NCI-H82 treated with DMSO at 0.1 percent for 48 hours (cell line): ENCODE data around the gene EGF.
"Not testable (repeated sequence)": the region's sequence is repeated elsewhere in the genome, so short reads cannot be mapped to it uniquely, and the experiment has no call there.

Experiments used
- DNase-seq: peaks from one replicate; lab custom pipeline; 2025; ENCODE audit not compliant: unreplicated experiment; lab: John Stamatoyannopoulos, UW

Gene EGF

DNA sequence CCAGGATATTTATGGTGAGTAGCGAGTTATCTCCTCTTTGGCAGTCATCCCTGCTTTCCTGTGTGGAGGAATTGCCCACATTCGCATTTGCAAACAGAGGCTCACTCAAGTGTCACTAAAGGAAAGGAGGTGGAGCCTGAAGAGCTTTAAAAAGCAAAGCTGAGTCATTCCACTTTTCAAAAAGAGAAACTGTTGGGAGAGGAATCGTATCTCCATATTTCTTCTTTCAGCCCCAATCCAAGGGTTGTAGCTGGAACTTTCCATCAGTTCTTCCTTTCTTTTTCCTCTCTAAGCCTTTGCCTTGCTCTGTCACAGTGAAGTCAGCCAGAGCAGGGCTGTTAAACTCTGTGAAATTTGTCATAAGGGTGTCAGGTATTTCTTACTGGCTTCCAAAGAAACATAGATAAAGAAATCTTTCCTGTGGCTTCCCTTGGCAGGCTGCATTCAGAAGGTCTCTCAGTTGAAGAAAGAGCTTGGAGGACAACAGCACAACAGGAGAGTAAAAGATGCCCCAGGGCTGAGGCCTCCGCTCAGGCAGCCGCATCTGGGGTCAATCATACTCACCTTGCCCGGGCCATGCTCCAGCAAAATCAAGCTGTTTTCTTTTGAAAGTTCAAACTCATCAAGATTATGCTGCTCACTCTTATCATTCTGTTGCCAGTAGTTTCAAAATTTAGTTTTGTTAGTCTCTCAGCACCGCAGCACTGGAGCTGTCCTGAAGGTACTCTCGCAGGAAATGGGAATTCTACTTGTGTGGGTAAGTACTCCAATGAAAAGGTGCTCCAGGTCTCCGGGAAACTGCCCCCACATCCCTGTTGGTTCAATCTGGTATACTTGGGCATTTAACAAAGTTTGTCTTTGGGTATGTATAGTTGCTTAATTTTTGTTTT, at the start of gene EGF:
TSS of gene EGF (plus strand) at position 178 of the 890 bp plus-strand sequence. CDS start at position 631, 453 bp downstream.
- no peak for DNase-seq

DNA sequence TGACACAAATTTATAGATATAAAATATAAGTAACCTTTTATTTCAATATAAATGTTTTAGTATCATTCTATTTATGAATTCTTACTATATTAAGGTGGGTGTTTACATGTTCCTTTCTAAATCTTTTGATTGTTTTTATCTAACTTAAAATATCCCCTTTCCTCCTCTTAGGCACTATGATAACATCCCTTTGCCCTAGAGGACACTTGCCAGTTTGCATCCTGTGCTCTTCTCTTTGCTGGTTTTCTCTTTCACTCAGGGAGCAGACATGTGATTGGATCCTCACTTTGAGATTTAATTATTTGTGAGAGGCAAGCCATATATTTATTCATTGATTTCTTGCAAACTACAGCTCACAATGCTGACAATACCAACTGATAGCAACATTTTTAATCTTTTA, 48.5 kb upstream of the EGF start:
- no peak for DNase-seq

DNA sequence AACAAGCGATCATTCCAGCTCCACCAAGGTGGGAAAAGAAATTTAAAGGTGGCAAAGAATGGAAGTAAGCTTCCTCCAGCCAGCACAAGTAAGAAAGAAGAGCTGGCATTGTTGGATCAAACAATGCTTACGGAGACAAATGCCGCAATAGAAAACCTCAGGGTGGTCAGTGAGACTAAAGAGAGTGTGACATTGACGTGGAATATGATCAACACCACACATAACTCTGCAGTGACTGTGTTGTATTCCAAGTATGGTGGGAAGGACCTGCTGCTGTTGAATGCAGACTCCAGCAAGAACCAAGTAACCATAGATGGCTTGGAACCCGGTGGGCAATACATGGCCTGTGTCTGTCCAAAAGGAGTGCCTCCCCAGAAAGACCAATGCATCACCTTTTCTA, 42.6 kb upstream of the EGF start:
- DNase-seq = no peak

DNA sequence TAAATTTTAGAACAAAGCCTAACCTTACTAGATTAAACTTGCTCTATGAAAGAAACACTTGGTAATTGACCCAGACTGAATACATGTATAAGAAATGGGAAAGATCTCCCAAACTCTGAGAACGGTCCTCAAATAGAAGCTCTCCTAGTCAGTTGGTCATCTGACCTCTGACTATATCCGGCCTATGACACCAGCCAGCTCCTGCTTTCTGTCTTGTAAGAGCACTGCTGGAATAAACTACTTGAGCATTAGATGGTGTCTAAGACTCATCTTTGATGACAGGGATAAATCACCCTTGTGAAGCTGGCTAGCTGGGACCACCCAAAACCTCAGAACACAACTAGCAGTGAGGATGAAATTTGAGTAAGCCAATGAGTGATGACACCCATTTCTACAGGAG, 40.6 kb upstream of the EGF start:
- no peak for DNase-seq

DNA sequence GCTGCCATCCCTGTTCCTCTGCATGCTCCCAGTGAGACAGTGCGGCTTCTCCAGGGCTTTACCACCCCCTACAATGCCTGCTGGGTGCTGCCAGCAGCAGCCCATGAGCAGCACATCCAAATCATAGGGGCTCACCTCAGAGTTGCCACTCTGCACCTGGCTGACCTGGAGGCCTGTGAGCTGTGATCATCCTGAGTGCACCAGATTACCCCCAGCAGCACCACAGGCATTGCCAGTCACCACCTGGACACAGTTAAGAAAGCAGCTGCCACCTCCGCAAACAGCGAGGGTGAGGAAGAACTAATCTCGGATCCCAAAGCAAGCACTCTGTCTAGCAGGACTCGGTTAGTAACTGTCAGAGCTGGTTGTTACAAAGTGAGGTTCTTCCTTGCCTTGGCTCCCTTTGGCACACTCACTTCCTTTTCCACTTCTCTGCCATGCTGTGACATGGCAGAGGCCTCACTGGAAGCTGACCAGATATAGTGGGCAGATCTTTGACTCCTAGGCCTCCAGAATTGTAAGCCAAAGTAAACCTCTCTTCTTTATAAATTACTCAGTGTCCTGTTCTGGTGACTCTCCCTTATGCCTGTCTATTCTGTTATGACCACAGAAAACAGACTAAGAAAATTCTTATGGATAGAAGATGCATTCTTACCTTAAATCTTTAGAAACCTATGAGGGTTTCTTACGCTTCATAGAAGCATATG, 39.6 kb upstream of the EGF start:
- no peak for DNase-seq

DNA sequence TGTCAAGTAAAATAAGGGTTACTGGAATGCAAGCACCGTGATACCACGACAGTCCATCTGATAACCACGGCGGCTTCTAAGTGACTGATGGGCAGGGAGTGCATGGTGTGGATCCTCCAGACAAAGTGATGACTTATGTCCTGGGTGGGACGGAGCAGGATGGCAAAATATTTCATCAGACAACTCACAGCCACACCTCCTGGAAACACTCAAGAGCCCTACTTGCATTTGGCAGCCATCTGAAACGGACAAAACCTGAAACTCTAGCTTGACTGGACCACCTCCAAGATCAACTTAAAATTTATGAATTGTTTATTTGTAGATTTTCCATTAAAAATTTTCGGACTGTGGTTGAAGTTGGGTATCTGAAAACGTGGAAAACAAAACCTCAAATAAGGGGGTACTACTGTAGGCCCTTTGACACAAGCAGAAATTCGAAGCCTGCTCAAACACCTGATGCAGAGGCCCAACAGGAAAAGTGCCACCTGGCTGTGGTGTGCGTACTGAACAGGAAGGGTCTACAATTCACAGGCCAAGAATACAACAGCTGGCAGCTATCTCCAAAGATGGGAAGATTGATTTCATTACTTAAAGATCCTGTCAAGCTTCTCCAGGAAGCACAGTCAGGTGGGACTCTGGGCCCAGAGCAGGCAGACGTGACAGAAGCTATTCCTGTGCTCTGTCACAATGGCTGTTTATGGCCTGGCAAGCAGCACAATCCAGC, 38.7 kb upstream of the EGF start:
- DNase-seq = no peak

DNA sequence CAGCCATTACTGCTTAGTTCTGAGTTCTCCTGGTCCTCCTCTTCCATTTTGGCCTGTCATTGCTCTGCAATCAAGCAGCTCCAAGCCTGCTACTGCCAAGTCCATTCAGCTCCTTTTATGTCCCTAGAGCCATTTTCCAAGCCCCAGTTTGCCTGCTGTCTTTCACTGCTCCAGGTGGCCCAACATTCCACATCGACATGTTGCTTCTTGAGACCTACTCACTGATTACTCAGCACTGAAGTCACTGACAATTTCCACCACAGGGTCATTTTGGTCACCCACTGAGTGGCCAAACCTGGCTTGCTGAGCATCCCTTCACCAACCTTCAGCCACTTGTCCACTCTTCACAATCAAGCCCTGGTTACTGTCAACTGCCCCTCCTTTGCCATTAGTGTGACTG, 37.6 kb upstream of the EGF start:
- DNase-seq = no peak

DNA sequence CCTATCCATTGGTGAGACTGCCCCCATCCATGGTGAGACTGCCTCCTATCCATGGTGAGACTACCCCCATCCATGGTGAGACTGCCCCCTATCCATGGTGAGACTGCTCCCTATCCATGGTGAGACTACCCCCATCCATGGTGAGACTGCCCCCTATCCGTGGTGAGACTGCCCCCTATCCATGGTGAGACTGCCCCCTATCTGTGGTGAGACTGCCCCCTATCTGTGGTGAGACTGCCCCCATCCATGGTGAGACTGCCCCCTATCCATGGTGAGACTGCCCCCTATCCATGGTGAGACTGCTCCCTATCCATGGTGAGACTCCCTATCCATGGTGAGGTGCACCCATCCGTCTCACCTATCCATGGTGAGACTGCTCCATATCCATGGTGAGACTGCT, 37.1 kb upstream of the EGF start:
- not testable (repeated sequence) for DNase-seq

DNA sequence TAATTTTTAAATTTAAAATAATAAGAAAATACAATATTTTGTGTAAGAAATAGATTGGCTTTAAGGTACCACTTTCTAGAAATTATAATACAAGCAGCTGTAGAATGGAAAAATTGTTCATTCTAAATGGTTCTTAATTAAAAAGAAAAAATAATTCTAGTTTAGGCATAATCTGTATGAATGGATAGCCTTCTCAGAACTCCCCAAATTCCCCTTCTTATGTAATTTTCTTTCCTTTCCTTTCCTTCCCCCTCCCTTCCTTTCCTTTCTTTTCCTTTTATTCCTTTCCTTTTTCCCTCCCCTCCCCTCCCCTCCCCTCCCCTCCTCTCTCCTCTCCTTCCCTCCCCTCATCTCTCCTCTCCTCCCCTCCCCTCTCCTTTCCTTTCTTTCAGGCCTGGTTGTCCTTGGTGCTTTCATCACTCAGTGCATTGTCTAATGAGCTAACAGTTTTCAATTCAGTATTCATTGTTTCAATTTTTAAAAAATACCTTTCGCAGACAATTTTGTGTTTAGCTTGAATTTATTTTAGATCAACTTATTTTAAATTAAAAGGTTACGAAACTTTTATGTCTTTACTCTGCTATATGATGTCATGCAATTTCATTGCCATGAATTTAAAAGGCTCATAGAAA, 35.9 kb upstream of the EGF start:
- no peak for DNase-seq

DNA sequence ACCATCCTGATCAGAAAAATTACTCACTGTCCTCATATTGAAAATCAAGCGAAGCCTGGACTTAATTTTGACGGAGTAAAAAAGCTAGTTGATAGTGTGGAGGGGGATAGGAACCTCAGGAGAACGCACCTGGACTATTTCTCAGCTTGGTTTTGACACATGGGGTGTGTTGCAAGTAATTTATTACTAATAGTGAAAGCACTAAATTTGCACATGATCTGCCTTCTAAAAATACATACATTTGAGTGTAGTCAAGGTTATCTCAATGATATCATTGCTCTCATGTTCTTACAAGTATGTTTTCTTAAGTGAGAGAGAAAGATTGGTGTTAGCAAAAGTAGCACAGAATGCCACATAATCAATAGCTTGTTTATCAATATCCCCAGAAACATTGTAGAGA, 35.3 kb upstream of the EGF start:
- DNase-seq = no peak

DNA sequence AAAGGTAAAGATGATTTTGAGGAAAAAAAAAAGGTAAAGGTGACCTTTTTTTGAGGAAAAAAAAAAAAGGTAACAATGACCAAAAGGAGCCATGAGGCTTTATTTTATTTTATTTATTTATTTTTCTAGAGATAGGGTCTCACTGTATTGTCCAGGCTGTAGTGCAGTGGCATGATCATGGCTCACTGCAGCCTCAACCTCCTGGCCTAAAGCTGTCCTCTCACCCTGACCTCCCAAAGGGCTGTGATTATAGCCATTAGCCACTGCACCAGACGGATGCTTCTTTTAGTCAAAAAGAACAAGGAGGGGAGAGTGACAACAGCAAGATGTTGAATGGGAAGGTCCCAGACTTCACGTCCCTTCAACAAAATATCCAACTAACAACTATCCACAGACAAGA, 34.3 kb upstream of the EGF start:
- no peak for DNase-seq

DNA sequence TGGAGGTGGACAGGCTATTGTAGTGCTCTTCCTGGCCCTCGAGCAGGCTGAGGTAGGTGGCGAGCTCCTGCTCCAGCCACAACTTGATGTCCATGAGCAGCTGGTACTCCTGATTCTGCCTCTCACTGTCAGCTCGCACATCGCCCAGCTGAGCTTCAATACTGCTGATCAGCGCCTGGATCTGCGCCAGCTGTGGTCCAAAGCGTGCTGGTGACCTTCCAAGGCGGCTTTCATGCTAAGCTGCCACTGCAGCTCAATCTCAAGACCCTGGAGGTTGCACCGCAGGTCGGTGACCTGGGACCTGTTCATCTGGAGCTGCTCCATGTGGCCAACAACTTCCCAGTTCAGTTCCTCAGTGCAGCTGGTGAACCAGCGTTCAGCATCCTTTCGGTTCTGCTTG, 33.6 kb upstream of the EGF start:
- DNase-seq = no peak

DNA sequence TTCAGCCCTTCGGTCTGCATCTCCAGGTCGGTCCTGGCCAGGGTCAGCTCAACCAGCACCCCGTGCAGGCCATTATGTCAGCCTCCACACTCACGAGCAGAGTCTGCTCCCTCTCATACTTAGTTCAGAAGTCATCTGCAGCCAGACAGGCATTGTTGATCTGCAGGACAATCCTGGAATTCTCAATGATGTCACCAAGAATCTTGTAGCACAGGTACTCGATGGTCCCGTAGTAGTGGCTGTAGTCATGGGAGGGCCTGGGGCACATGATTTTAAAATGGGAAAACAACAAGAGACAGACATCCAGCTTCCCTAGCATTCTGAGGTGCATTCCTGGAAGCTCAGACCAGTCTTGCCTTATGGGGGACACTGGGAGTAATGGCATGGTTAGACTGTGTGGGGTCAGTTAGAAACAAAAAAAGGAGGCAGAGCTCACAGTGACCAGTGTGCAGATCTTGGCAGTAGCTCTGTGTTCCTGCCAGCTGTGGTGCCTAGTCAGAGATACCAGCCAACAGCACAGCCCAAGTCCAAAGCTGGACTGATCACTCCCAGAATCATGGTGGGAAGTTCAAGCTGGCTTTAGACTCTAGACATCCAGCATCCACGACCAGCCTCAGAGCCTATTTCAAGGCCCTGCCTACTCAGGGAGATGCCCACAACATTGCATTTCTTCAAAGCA, 32.9 kb upstream of the EGF start:
- no peak for DNase-seq

DNA sequence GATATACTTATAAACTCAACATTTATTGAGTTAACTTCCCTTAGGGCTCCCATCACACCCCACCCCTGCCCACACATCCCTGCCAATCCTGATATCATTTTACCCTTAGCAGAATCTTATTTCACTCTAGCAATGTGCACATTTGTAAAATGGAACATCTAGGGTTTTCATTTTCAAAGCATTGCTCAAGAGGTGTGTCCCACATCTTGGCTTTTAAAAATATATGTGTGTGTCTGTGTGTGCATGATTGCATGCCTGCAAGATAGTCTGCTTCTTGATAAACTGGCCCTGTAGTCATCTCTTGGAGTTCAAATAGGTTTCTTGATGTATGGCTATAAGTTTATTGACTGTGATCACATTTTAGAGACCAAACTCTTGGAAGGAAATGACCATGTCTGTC, 26.4 kb upstream of the EGF start:
- no peak for DNase-seq

DNA sequence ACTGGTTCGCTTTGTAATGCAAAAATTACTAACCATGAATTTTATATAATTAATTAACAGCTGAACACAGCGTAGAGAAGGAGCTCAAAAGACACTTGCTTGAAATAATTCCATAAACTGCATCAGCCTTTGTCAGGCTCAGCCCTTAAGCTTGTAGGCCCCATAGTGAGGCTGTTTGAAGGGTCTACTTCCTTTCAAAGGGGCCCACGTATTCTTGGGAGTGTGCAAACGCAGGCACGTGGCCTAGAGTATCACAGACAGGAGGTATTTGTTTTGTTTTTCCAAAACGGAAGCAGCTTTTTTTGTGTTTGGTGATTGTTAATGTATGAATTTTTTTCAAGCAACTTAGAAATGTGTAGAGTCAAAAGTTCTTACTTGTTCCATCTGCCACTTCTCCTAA, 25.6 kb upstream of the EGF start:
- no peak for DNase-seq

DNA sequence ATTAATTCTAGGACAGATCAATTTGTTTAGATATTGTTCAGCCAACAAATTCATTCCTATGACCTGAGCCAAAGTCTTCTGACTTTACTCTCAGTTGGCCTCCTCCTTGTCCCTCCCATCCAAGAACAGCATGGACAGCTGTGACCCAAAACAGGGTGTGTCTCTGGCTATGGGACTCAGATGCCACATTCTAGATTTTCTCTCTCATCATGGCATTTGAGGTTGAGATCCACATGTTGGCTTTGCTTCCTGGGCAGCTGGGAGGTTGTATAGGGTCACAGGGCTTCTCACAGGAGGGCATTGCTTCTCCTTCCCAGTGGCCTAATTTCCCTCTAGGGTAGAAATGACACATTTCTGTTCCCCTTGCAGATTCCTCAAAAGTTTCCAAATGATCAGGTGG, 22.6 kb upstream of the EGF start:
- DNase-seq = no peak

DNA sequence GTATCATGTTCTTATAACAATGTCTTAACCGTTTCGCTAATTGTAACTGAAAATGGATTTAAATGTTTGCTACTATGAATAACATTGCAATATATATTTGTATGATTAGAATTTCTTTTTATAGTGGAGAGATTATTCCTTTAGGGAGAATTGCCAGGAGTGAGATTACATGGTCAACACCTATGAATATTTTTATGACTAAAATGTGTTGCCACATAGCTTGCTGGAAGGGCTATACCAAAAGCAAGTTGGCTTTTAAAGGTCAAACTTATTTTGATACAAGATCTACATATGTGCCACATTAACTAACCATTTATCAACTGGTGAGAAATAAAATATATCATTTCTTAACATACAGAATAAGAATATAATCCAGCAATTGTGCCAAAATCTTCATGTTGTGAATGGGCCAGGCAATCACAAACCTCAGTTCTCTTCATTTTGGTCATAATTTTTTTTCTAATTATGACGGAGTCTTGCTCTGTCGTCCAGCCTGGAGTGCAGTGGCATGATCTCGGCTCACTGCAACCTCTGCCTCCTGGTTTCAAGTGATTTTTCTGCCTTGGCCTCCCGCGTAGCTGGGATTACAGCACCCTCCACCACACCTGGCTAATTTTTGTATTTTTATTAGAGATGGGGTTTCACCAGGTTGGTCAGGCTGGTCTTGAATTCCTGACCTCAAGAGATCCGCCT, 10.0 kb upstream of the EGF start:
- no peak for DNase-seq

DNA sequence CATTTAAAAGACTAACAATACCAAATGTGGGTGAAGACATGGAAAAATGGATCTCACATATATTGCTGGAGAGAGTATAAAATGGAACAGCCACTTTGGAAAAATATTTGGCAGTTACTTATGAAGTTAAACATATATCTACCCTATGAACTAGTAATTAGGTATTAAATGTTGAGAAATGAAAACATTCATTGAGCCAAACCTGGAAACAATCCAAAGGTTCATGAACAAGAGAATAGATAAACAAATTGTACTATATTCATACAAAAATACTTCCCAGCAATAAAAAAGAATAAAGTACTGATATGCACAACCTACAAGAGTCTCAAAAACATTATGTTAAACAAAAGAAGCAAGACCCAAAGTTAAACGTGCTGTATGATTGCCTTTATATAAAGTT, 4.0 kb upstream of the EGF start:
- no peak for DNase-seq

DNA sequence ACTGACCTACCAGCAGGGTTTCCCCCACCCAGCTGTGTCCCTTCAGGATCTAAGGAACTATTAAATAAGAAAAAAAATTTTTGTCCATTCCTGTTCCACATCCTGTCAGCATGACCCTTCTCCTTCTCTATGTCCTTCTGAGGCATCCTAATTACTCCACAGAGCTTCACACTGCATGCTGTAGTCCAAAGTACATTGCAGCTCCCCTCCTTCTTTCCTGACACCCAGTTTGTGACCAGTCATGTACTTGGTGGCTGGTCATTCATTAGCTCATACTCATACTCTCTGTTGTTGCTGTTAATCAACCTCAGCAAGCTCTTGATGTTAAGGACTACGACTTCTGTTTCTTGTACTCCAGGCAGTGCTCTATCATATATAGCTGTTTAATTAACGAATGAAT, 2.4 kb upstream of the EGF start:
- no peak for DNase-seq

DNA sequence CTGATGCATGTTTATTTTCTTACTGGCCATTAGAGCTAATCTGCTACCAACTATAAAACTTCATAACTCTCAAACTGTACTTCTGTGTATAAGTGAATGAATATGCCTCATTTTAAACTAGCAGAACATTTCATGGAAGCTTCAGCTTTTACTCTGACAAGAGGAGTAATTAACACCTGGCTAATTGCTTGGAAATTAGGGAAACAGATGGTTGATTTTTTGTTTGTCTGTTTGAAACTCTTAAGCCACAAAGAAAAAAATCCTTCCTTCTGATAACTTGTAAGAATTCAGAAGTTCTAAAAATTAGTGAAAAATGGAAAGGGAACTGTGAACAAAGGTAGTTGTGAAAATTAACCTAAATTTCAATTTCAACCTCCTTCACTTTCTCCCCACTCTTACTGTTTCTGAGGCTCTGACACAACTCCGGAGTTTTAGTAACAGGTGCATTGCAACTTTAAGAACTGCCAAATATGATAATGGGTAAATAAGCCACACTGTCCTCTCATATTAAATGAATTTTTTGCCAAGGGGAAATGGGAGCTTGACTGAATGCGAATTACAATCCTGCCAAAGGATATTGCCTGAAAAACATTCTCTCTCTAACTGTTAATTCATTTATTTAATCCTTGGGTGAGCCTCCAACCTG, 1.0 kb downstream of the EGF start:
- no peak for DNase-seq
